Measurements from ENCODE around the gene LGR4.

Gene LGR4

DNA sequence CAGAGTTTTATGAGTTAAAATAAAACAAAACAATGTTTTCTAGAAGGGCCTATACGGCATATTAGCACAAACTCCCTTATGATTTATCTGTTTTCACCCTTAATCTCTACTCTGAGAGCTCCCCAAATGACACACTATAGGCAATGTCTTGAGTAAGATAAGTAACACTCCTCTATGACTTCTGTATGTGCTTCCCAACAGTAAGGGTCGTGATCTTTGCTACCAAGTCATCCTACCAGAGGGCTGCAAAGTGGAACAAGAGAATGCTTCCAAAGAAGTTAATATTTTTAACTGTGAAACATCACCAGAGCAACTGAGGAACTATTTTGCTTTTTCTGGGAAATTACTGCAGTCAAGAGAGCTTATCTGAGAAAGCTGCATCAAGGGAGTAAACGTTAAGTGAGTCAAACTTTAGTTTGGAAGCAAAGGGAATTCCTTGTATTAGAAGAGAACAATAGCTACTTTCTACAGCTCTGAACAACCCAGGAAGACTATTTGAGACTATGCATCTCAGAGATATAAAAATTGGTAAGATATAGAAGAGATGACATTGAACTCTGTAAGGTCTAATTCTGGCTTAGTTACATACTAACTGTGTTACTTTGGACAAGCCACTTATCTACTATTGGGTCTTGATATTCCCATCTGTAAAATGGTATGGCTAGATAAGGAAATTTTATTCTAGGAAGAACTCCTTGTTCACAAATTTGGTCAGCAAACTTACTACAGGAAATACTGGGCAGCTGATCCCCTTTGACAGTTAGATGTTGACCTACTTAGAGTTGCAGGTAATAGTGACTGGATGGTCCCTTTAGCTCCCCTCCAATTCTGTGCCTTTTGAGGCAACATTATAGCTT, 65.9 kb downstream of the LGR4 start:
- no peak for DNase-seq (ENCODE audit: extremely low read depth in 1 of 2, low read depth in 1 of 2)

DNA sequence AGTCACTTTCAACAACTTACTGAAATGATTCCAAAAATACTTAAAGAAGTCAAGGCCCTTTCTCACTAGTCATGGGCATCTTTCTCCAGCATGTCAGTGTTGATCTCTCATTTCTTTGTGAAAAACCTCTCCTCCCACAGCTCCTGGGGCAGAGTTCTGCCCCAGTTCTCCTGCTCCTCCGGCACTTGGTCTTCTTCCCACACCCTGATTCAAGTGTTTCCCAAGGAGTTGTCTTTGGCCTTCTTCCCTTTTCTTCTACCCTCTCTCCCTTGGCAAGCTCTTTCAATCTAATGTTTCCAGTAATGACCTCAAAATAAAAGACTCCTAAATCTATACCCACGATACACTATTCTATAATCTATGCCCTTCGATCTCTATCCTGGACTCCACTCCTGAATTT, 67.5 kb downstream of the LGR4 start:
- DNase-seq (ENCODE audit: extremely low read depth in 1 of 2, low read depth in 1 of 2), result no peak

DNA sequence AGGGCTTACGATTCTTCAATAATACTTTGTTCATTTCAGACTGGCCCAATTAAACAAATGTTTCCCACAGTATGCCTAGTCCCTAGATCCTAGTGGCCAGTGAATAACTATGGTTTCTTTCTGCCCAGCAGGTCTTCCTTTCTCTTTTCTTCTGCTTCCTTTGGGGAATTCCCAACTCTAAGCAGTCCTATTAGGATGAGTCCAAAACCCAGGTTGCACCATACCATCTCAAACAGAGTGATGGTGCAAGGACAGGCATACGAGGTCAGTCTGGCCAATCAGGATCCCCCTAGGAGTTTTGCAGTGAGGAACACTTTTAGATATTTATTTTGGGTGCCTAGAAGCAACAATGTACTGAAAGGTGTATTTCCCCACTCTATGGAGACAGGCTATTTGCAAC, 68.2 kb downstream of the LGR4 start:
- DNase-seq (ENCODE audit: extremely low read depth in 1 of 2, low read depth in 1 of 2), result no peak

DNA sequence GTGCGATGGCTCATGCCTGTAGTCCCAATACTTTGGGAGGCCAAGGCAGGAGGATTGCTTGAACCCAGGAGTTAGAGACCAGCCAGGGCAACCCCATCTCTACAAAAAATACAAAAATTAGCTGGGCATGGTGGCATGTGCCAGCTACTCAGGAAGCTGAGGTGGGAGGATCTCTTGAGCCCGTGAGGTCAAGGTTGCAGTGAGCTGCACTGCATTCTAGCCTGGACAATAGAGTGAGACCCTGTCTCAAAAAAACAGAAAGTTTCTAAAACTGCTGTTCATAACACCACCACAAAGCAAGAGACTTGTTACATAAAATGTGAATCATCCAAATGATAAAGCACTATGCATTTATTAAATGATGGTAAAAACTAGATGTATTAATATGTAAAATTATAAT, 69.4 kb downstream of the LGR4 start:
- DNase-seq (ENCODE audit: extremely low read depth in 1 of 2, low read depth in 1 of 2), result no peak

DNA sequence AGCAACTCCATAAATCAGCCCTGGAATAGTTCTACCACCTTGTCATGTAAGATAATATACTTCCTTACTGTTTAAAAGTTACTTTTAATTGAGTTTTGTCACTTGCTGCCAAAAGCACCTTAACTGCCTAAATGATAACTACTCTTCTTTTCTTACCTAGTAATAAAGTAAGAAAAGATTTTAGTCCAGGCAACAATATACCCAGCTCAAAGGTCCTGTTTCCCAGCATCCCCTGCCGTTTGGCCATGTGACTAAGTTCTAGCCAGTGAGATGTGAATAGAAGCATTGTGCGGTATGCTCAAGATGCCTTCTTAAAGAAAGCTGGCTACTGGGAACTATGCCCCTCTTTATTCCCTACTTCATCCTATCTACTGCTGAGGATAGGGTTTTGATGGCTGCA, 70.1 kb downstream of the LGR4 start:
- DNase-seq (ENCODE audit: extremely low read depth in 1 of 2, low read depth in 1 of 2), result no peak

DNA sequence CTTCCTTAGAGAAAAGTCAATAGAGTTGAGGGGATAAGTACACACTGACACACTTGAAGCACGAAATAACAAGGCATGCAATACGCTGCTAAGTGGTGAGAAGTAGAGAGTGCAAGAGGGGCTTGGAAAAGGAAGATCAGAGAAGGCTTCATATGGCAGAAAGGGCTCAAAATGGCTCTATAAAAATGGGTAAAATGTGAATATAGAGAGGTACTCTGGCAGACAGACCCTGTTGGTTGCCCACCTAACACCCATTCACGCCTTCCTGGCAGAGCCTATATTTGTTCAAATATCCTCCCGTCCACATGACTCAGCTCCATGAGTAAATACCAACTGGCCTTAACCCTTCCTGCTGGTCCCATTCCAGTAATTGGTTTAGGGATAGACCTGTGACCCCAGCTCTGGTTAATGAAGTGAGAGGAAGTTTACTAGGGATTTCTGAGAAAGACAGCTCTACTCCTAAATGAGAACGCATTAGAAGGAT, 70.7 kb downstream of the LGR4 start:
- no peak for DNase-seq (ENCODE audit: extremely low read depth in 1 of 2, low read depth in 1 of 2)

DNA sequence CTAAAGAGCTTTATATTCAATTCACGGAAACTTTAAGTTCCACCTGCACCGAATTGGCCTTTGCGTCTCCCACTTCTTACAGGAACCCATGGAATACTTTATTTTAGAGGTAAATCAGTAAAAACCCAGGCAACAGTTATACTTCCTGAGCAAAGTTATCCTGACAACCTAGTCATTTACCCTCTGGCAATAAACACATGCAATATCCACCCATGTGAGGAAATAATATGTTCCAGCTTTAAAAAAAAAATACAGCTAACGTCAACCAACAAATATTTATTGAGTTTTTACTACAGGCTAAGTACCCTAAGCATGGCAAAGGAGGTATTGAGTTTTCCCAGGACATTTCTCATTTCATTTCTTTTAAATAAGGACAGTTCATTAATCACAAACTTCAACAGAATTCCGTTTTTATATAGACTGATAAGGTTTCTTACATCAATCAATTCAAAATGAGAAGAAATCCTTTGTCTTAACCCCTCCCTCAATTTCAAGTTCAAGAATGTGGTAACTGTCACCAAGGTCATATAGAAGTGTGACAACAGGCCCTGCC, 71.2 kb downstream of the LGR4 start:
- no peak for DNase-seq (ENCODE audit: extremely low read depth in 1 of 2, low read depth in 1 of 2)

DNA sequence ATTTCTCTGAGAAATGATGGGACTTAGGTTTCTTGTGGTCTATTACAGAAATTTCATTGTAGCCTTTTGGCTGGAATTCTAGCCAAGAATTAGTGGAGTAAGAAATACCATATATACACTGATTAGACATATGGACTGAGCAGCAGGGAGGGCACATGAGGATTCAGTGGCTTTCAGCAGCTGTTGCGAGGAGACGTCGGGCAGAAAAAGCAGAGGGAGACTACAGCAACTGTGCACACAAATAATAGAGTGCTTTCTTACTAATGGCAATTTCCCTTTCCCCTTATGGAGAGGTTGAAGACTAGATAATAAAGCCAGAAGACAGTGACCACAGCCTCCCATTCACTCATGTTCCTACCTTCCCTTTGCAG, 74.2 kb downstream of the LGR4 start:
- DNase-seq (ENCODE audit: extremely low read depth in 1 of 2, low read depth in 1 of 2), result no peak

DNA sequence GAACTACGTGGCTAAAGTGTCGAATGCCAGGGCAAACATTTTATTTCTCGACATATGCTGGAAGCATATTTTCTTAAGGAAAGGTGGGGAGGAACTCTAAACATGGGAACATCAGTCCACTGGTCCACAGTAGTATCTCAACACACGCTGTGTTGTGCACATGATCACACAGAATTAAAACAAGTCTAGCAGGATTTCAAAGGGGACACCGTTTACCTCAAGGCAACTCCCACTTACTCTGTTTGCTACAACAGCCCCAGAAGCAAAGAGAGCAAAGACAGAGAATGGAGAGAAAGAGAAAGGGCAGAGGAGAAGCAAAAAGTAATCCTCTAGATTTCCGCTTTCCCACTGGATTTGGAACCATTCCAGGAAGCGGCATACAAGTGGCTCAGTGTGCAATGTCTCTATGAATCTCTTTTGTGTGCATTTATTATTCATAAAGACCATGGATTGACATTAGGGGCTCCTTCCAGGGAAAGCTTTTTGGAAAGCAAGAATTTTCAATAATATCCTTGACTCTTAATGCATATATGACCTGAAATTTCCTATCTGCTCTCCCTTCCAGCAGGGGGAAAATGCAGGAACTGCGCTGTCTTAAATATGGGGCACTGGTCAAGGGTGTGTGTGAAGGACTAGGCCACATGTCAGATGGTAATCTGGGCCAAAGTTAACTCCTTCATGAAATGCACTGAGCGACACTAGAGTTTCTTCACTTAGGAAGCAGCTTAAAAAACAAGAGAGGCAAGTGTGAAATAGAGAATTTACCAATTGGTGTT, 74.8 kb downstream of the LGR4 start:
- no peak for DNase-seq (ENCODE audit: extremely low read depth in 1 of 2, low read depth in 1 of 2)

DNA sequence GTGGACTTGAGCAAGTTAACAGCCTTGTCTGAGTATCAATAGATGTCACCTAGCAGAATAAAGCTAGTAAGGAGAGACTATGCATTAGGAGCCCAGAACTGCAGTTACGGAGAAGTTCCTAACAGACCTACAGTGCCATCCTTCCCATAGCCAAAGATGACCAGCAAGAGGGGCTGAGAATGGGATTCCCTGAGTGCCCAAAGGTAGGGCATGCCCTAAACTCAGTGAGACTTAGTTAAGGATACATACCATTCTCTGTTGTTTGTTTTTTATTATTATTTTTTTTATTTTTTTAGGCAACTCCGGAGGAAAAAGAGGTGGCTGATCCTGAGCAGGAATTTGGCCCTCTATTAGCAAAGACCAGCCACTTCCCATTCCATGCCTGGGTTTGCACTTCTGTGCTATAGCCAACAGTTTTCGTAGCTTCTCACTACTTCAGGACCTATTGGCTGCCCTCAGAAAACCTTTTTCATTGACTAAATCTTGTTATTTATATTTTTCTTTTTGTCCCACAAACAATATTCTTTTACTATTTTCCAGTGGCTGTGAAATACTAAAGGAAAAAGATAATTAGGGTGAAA, 76.2 kb downstream of the LGR4 start:
- DNase-seq (ENCODE audit: extremely low read depth in 1 of 2, low read depth in 1 of 2), result no peak

DNA sequence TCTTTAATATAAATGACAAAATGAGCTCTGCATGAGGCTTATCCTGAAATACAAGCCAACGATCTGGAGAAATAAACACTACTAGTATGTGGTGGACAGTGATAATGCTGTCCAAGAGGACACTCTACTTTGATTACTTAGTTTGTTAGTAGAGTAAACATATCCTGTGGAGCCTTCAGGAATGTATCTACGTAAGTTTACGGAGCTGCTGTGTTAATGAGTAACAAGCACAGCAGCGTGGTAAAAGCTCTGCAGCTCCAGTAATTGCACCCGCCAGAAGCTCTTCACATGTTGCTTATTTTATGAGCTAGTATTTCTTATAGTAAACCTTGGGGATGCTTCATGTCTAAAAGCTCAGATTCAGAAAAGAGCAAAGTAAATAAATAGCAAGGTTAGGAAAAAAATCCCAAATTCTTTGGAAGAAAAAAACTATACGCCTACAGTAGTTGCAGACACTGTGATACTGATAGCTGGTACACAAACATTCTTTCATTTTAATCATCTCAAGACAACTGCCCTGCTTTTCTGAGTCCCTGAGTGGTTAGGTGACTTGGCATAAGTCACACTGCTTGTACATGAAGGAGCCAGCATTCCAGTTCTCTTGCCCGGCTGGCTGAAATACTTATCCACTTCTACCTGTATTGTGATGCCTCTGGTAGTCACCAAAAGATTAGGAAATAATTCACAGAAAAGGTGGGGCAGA, 76.9 kb downstream of the LGR4 start:
- DNase-seq (ENCODE audit: extremely low read depth in 1 of 2, low read depth in 1 of 2), result no peak

DNA sequence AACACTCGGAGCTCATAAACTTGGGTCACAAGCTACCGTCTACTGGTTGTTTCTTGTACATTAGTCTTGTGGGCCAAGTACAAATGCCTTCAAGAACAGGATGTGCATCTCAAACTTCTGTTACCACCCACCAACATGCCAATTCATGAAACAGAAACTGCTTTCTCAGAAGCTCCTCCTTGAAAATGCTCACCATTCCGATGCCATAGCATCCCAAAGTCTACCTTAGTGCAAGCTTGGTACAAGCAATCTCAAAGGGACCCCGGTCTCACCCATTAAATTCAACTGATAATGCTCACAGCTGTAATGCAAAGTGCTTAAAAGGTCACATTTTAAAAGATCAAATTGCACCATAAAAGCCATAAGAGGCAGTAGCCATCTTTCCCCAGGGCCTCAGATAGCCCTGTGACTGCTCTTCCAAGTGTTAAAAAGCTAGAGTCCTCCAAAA, 77.8 kb downstream of the LGR4 start:
- no peak for DNase-seq (ENCODE audit: extremely low read depth in 1 of 2, low read depth in 1 of 2)

DNA sequence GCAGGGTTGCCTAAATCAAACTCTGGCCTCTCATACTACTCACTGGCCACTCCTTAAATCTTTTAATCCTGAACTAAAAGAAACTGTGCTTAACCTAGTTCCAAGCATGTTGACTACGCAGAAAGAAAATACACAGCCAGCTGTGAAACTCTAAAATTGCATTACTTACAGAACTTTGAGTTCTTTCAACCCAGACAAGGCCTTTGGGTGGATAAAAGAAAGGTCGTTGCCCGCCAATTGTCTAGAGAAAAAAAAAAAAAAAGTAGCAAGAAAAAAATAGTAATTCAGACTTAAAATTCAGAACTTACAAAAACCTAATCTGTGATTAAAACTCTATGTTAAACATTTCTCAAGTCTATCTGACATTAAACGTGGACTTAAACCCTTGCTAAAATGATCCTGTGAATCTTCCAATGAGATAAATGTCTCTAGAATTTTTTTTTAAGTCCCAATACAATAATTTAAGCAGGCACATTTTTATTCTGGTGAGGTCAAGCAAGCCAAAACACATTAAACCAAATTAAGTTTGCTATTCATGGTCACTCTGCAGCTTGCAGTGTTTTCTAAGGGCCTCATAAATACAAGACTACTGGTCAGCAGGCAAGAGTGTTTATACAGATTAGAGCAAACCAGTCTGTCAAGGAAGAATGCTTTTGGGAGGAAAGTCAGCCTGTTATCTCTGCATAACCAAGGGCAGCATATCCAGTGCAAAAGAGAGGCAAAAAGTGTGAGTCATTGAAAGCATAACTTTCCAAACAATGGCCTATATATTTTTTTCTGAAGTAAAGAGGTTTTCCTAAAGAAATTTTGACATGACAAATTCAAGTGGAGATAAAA, 80.1 kb downstream of the LGR4 start:
- DNase-seq (ENCODE audit: extremely low read depth in 1 of 2, low read depth in 1 of 2), result no peak

DNA sequence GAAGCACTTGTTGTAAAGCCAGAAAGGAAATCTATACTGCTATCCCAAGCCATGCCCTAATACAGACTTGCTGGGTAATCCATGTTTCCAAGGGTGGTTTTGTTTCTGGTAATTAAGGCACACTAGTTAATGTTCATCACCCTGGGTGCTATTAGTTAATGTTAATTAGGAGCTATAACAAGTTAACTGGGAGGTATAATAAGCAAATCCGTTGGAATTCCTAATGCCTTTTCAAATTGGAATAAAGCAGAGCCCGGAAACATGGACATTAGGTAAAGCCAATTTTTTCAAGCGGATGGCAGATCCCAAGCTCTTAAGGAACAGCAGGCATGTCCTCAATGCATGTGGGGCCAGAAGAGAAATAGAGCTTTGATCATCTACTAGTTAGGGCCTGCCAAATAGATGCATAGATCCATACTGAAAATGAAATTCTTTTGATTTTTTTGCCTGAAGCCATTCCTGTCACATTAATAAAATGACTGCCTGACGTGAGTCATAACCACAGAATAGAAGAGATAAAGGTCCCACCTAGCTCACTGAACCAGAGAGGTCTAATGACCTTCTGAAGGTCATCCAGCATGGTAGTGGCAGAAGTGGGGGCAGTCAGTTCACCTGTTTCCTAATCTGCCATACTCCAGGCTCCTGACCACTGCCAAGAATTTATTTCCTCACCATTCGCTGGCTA, 81.1 kb downstream of the LGR4 start:
- no peak for DNase-seq (ENCODE audit: extremely low read depth in 1 of 2, low read depth in 1 of 2)

DNA sequence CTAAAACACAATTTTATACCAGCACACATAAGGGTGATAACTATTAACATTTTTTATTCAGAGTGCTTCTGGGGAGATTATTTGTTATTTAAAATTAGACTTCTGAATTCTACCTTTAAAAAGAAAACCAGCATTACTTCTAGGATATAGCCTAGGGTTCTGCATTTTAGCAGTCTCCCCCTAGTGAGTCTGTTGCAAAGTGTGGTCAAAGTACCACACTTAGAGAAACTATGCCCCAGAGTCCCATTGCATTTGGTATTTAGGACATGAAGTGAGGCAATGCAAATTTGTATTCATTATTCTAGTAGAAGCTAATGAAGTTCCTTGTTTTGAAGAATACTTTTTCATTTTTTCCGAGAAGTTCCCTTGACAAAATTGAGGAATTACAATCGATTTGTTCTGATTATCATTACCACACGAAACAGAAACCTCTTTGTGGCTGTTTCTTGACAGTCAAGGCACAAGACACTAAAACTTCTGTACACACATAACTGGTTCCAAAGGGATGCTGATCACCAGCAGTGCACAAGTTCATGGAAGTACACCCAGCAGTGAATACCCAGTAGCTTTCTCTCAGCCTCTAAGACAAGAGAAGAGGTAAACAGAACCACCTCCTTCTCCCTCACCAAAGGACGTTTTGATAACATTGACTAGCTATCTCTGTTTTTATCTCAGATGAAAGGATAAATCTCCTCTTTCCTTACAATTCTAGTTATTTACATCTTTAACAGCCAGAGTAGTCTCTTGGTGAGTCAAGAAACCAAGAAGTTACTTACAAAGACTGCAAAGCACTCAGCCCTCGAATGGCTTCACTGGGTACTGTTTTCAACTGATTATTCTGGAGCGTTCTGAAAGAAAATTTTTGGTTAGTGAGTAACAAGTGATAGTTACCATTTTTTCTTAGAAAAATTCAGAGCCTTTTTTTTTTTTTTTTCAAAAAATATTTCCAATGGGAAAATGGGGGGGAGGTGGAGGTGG, 82.0 kb downstream of the LGR4 start:
- no peak for DNase-seq (ENCODE audit: extremely low read depth in 1 of 2, low read depth in 1 of 2)

DNA sequence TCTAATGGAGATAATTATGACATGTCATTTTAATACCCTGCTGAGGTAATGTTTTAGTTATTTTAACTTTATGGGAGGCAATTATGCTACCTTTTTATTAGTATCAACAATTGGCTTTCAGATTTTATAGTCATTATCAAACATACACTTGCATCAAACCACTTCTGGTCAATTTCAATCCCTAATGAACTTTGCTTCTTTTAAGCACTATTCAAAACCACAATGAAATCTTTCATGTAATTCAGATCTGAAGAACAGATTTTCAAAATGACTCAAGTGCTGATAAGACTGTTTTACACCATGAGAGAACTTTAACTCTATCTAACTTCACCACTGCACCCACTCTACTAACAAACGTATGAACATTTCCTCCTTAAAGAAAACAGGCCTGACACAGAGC, 83.7 kb downstream of the LGR4 start:
- no peak for DNase-seq (ENCODE audit: extremely low read depth in 1 of 2, low read depth in 1 of 2)

DNA sequence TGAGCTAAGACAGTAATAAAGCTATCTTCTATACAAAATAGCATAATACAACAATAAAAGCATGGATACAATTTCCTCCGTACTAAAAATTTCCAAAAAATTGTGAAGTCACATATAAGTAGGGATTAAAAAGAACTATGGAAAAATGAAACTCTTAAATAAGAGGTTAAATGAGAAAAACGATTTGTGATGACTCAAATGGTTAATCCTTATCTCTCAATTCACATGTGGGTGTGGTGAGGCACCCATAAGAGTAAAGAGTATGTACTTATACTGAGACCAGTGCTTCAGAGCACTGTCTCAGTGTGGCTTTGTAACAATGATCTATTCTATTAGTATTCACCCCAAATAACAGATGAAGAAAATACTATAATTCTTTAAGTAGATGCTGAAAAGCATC, 84.6 kb downstream of the LGR4 start:
- DNase-seq (ENCODE audit: extremely low read depth in 1 of 2, low read depth in 1 of 2), result no peak

DNA sequence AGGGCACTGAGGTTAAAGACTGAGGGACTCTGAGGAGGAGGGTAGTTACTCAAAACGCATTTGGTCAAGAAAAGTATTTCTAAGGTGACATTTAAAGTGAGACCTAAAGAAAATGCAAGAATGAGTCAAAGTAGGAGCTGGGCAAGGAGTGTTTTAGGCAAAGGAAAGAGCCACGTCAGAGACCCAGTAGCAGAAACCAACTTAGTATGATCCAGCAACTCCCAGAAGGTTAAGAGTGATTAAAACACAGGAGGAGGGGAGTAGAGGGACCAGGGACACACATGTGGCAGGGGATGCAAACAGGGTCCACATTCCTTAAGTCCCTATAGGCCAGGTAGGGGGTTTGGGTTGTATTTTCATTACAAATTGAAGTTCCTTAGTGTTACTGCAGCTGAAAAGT, 85.2 kb downstream of the LGR4 start:
- no peak for DNase-seq (ENCODE audit: extremely low read depth in 1 of 2, low read depth in 1 of 2)

Measured in stimulated activated CD8-positive, alpha-beta memory T cell treated with anti-CD3 and anti-CD28 coated beads, Interleukin-7, amount 100 ng/mL, for 48 hours (primary cell).